GM12874 (cell line): Measurements from ENCODE around the gene SLC25A34.

ENCODE experiments used
- TF ChIP-seq, protein P1 (sequence below): IDR thresholded peaks from 2 replicates; pipeline ENCODE4 v1.5.1; 2011; ENCODE audit warnings: low read depth, mild to moderate bottlenecking, control low read depth, low read length, moderate library complexity; ENCODE audit not compliant: insufficient read depth

SLC25A34 gene

DNA sequence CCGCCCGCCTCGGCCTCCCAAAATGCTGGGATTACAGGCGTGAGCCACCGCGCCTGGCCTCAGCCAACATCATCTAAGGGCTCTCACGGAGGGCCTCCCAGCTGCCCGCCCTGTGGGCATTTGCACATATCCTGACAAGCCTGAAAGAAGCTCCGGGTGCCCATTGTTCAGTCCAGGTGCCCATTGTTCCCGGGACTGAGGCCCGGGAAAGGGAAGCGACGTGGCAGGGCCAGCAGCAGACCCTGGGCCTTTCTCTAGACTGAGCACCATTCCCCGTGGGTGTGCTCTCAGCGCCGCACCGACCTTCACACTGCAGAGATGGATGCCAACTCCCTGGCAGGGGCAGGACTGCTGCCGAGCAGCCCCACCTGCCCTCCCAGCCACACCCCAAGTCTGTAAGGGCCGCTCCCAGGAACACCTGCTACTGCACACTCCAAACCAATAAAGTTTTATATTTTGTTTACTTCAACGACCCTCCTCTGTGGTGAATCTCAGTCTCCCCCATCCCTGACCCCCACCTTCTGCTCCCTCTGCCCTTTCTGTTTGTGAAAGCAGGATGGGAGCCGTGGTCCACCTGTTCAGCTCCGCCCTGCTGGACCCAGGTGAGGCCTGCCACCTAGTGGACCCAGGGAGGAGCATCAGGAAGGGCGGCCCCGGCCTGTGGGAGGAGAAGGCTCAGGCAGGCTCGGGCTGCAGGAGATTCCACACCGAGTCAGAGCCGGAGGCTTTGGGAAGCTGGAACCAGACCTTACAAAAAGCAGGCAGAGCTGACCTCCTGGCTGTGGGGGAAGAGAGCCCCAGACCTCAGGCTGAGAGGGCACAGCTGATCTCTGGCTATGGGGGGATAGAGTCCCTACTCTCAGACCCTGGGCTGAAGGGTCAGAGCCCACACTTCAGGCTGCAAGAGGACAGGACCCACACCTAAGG lies 5.1 kb downstream of the SLC25A34 start:
- TF ChIP-seq, protein P1, sequence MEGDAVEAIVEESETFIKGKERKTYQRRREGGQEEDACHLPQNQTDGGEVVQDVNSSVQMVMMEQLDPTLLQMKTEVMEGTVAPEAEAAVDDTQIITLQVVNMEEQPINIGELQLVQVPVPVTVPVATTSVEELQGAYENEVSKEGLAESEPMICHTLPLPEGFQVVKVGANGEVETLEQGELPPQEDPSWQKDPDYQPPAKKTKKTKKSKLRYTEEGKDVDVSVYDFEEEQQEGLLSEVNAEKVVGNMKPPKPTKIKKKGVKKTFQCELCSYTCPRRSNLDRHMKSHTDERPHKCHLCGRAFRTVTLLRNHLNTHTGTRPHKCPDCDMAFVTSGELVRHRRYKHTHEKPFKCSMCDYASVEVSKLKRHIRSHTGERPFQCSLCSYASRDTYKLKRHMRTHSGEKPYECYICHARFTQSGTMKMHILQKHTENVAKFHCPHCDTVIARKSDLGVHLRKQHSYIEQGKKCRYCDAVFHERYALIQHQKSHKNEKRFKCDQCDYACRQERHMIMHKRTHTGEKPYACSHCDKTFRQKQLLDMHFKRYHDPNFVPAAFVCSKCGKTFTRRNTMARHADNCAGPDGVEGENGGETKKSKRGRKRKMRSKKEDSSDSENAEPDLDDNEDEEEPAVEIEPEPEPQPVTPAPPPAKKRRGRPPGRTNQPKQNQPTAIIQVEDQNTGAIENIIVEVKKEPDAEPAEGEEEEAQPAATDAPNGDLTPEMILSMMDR, result peak; percentile 92

GRCh38 chr1:15742339-15742801 lies 6.3 kb downstream of the SLC25A34 start, which contains the start of gene TMEM82:
Gene TMEM82, plus strand, starts transcription at chr1:15742499. Its CDS starts 61 bp downstream, at chr1:15742560.
- TF ChIP-seq, protein P1, result no peak

DNA sequence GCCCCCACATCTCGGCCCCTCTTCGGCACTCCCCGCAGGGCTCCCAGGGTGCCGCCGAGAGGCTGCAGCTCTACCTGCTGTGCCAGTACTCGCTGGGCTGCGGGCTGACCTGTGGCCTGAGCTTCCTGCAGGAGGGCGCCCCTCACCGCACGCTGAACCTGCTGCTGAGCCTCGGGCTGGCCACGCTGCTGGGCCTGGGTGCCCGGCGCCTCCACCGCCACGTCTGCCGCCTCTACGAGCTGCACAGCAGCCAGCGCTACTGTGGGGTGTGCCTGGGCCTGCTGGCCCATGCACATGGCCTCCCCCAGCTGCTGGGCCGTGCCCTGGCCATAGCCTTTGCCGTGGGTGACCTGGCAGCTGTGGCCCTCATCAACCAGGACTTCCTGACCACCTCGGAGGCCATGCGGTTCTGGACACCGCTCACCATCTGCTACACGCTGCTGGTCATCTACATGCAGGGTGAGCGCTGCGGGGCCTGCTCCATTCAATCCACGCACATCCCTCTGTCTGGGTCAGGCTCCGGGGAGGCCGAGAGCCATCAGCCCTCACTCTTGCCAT lies 8.1 kb downstream of the SLC25A34 start:
- TF ChIP-seq, protein P1, result no peak

DNA sequence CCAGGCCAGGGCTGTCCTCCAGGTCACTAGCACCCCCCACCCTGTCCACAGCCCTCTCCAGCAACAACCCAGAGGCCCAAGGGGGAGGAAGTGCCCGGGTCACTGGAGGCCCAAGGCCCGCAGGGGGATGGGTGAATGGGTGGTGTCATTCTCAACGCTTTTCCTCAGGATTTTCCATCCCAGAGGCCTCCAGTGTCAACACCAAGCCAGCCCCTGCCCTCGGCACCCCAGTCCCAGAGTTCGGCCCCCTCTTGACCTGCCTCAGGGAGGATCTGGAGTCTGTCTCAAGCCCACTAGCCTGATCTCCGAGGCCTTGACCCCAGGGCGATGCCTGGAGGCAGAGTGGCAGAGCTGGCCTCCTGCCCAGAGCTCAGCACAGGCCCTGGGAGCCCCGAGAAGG lies 11.3 kb downstream of the SLC25A34 start:
- TF ChIP-seq, protein P1, result no peak

DNA sequence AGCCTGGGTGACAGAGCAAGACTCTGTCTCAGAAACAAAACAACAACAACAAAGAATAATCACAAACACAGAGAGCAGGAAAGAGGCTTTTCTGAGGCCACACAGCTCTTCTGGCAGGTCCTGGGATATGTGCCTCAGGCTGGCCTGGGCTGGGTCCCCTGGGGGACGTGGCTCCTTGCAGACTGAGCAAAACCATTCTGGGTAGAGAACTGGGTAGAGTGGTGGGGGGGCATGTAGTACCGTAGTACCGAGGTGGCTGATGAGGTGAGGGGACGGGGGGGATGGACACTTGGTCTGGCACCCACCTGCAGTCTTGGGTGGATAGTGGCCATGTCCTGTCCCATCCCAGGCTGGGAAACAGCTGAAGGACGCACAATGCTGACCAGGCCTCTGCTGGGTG lies 12.2 kb downstream of the SLC25A34 start:
- TF ChIP-seq, protein P1, result no peak

DNA sequence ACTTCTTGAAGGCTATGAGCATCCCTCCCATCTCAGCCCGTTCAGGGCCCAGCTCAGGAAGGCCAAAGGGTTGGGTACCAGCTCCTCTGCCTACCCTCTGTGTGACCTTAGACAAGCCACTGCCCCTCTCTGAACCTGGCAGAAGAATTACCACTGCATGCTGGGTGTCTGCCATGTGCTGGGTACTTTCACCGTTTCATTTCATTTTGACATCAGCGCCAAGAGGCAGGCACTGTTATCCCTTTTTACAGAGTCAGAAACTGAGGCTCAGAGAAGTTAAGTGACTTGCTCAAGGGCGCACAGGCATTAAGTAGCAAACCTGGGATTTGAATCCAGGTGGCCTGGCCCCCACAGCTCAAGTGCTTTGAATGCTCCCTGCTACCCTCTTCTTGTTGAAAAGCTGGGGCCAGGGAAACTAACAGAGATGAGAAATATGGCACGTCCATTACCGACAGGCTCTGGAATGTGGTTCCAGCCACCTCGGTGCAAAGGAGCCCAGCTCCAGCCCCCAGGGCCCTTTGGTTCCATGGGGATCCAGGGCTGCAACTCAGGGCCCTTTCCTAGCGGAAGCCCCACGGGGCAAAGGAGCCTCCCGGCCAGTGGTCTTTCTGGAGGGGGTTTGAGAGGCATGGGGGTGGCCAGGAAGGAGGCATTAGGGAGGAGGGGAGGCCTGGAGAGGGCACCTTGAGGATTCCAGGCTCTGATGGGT lies 12.8 kb downstream of the SLC25A34 start:
- TF ChIP-seq, protein P1, result no peak
